HG02610 (cell line): ENCODE results near the gene ZNF148.

ENCODE experiments used
- ATAC-seq: cut with Tn5 transposase; IDR thresholded peaks from one replicate; pipeline ENCODE4 v1.9.1; 2021; ENCODE audit warnings: mild to moderate bottlenecking, moderate library complexity; ENCODE audit not compliant: unreplicated experiment

ZNF148 gene

DNA sequence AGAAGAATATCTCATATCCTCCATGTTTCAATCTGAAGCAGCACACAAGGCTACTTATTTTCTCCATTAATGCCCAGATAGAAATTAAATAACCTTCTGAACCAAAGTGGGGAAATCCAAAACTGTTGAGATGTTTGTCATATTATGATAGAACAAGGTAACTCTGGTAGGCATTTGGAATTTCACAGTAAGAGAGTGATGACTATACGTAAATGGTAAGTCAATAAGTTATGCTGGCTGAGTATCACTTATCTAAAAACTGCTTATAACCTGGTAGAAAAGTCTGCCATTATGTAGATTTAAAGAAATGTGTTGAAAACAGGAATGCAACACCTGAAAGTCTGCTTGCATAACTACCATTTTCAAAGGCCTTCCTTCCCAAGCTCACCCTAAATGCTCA is 145.4 kb downstream of the ZNF148 start:
- ATAC-seq = no peak

DNA sequence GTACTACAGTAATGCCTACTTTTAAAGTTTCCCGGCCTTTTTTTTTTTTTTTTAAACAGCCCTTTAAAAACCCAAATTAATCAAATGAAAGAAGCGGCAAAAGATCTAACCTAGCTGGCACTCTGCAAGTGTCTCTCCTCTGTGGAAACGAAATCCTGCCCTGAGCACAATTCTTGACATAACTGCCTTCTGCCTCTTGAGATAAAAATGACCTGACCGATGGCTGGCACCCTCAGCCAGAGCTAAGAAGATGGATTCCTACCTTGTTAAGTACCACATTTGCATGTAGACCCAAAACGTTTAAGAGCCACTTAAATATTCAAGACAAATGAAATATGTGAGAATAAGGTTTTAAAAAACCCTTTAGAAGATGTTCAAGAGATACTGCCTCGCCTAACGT is 146.0 kb downstream of the ZNF148 start:
- ATAC-seq = no peak

DNA sequence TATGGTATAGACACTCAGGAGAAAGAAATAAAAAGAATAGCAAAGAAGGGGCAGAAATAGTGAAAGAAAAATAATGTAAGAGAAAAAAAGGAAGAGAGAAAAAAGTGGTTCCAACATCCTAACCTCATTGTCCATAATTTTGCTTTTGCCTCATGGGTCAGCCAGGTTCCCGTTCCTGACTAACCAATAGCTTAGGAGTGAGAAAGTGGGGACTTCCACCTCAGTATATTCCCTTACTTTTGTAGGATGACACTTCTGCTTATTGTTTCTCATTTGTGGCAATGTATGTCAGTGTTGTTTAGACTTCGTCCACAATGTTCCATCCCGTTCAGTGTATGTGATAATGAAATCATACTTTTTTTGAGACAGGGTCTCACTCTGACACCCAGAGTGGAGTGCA is 153.3 kb downstream of the ZNF148 start:
- no peak for ATAC-seq

DNA sequence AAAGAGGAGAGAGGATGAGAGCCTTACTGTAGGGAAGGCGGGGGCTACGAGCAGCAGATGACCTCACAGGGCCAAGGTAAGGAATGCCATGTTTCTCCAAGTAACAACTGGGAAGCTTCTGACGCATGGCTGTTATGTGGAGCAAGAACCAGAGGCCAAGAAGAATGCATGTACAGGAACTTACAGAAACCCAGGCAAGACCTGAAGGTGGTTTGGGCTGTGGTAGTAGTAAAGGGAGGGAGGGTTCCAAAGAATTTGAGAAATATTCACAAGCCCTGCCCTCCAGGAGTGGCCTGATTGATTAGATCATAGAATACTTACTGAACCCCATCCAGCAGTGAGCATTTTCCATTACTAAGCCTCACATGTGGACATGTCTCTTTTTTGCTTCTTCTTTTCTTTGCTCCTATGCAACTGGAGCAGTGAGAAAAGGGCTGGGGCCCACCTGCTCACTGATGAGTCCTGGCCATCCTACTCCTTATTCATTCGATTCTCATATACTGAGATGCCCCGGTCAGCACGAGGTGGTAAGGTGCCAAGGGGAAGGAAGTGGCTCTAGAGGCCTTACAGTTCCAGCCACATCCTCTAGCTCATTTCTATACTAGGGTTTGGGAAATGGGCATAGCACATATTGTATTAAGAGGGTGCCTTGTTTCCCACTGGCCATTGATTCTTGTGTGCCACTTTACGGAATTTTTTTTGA is 154.2 kb downstream of the ZNF148 start:
- ATAC-seq = no peak

DNA sequence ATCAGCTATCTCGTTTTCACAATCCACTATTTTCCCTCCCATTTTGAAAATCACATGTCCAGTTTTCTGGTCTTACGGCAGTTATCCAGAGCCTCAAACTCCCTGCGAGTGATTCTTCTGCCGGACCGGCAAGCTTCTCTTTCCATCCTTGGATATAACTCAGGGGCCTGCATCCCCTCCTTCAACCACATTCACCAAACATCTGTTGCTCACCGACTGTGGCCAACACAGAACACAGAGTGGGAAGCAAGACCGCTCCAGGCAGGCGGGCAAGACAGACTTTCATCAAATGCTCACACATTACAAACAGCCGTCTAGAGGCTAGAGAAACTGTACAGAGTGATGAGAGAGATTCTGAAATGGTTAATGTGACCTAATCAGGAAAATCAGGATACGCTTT is 154.9 kb downstream of the ZNF148 start:
- ATAC-seq = no peak

DNA sequence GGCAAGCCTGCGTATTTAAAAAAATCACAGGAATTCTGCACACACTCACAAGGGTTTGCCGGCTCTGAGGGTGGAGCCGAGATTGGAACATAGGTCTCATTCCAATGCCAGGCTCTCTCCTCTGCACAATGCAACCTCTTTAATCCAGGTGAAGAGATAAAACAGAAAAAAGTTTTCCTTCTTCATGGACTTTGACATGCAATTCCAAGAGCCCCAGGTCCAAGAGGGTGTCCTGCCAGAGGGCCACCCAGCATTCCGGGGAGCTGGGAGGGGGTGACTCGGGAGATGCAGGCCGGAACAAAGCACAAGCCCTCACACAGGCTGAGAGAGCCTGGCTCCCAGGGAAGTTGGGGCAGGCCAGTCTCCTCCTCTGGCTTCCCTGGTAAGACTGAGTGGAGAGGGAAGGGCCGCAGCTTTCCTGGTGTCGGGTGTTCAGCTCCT is 155.8 kb downstream of the ZNF148 start:
- no peak for ATAC-seq

DNA sequence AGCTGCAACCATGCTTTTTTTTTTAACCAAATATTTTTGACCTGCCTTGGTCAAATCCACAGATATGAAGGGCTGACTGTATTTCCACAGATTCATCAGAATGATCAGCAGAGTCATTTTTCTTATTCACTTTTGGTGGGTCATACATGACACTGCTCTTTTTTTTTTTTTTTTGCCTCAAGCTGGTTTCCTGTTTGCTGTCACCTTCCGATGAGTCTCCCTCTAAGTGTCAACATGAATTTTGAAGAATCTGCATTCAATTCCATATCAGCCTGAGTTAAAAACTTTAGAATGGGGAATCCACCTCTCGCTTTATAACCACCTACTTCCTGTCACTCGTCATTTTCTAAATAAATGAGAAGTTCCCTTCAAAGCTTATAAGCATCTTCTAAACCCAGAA is 160.4 kb downstream of the ZNF148 start:
- no peak for ATAC-seq

DNA sequence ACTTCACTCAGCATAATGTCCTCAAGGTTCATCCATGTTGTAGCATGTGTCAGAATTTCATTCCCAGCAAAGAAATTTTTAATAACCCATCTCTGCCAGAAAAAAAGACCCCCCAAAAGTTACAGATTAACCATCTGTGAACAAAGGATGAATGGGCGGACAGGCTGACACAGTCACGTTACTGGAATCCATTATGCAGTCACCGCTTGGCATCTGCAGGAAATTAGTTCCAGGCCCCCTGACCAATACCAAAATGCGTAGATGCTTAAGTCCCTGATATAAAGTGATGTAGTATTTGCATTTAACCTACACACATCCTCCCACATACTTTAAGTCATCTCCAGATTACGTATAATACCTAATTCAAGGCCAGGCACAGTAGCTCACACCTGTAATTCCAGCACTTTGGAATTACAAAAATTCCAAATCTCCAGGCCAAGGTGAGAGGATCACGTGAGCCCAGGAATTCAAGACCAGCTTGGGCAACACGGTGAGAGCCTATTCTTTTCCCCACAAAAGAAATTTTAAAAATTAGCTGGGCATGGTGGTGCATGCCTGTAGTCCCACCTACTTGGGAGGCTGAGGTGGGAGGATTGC is 161.1 kb downstream of the ZNF148 start:
- no peak for ATAC-seq

DNA sequence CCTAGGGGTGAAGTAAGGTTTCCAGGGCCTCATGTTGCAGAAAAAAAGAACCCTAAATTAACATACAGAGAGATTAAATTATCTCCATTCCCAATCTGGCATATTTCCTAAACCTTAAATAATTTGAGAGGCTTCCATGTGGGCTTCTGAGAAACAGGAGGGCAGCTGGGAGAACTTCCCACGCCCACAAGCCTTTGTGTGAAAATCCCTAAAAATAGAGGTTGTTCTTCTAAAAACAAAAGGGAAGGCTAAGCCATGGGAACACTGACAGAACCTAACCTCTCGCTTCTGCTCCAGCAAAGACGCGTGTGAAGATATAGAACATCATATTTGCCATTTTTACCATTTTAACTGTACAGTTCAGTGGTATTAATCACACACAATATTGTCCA is 161.8 kb downstream of the ZNF148 start:
- ATAC-seq = no peak

DNA sequence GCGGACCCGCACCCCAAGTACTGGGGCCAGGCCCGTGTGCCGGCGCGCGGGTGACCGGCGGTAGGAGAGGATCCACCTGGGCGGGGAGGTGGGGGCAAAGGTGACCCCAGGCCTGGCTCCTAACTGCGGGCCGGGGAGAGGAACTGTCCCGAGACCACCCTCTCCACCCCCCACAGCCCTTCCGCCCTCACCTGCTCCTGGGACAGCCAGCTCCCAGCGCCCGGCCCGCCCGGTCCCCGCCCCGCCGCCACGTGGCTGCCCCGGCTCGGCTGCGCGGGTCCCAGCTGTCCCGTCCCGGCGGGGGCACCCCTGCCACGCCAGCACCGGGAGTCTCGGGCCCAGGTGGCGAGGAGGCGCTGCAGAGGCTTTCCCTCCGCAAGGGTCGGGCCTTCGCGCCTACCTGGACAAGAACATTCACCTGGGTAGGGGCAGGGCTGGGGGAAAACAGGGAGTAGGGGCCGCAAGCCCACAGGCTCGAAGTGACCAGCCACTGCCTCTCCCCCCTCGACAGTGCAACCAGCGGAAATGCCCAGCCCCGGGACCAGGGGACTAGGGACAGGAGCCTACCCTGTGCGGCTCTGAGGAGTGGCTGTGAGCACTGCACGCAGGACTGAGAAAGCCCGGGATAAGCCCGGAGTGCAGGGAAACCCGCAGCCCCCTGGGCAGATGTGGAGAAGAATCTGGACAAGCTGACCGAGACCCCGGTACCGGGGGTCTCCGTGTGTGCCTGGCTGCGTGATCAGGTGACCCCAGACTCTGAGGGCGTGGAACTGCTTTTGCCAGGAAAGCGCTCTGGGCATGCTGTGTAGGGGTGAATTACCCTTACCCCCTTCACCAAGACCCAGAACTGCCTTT is 162.4 kb downstream of the ZNF148 start, which contains the start of gene SLC12A8:
Gene SLC12A8, minus strand, starts transcription at position 240 of the 855 bp plus-strand sequence. CDS start 1,399 bp downstream, outside the sequence.
- ATAC-seq = no peak

DNA sequence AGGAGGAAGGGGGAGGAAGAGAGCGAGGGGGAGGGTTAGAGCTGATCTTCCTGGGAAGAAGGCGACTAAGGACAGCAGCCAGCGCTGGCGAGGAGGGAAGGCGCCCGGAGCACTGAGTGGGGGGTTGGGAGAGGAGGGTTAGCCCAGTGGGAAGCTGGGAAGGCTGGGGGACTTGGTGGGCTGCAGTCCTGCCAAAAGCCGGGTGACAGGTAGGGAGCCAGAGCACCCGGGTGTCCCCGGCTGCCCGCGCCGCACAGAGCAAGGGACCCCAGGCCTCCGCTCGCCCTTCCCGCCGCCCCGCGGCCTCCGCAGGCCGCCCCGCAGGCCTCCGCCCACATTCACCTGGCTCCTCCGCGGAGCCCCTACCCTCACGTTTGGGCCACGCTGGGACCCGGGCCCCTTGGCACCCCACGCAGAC is 163.0 kb downstream of the ZNF148 start:
- ATAC-seq = no peak

DNA sequence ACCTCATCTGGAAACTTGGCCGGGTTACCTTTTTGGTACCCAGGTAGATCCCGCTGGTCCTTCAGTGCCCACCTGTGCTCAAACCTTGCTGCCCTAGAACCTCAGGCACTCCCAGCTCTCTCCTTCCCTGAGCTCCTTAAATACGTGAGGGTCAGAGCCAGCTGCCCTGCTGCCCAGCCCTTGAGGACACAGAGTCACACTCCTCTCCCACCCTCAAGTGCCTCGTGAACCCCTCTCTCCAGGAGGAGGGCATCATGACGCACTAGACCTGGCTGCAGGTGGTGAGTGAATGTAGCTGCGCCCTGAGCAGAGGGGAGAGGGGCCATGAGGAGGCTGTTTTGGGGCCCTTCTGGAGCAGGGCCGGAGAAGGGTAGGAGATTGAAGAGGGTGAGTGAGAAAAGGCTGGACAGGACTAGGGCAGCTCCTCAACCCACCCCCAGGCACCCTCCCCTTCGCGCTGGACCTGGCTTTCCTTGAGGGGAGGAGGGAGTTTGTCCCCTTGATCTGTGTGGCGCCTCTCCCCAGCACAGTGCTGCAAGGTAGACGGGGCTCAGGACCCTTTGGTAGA is 163.5 kb downstream of the ZNF148 start:
- ATAC-seq = no peak

DNA sequence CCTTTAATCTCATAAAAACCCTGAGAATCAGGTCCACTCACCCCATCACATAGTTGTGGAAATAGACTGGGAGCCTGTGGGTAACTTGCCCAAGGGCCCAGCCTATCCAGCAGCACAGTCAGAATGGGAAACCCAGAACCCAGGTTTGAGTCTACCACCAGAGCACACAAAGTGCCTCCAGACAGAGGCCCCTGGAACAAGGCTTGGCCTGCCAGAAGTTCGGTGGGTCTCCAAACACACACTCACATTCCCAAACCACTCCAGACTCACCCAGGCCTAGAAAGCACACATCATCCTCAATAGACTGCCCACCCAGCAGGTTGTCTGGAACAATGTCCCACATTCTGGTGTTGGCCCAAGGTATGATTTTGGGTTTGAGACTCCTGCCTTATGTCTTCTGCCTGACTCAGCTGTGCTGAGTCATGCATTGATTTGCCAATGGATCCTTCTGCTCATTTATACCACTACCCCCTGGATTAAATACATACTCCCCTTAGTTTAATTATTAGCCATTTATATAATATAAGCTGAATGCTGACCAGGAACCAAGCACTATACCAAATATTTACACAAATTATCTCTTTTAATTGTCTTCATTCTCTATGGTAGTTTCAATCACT is 167.1 kb downstream of the ZNF148 start:
- no peak for ATAC-seq

DNA sequence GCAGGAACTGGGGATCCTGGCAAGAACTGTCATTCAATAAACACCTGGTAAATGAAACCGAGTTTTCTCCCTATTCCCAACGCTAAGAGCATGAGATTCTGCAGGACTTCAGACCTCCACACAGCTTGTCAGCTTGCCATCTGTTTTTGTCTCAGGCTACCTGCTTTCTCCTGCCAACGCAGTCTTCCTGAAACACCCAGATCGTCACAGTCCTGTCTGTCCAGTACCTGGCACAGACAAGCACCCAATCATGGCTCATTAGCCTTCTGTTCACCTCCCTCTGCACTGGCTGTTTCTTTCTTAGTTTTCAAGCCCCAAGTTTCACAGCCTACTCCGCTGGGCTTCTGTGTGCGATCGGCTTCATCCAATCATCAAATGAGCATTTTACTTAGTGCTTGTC is 167.6 kb downstream of the ZNF148 start:
- no peak for ATAC-seq

DNA sequence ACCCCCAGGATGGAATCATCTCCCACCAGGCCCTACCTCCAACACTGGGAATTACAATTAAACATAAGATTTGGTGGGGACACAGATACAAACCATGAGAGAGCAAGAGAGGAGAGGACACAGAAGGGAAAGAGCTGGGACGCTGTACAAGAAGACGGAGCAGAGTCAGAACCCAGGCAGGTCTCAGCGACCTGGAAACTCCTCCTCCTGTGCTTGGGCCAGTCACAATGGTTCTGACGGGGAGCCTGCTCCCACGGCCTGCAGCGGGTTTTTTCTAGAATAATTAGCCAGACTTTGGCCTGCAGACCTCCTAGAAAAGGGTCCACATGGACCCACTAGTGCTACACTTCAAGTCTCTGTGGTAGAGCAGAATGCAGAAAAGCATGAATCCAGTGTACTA is 168.2 kb downstream of the ZNF148 start:
- no peak for ATAC-seq

DNA sequence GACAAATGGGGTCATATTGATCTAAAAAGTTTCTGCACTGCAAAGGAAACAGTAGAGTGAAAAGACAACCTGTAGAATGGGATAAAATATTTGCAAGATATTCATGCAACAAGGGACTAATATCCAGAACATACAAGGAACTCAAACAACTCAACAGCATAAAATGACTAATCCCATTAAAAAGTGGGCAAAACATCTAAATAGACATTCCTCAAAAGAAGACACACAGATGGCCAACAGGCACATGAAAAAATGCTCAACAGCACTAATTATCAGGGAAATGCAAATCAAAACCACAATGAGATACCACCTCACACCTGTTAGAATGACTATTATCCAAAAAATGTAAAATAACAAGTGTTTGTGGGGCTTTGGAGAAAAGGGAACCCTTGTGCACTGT is 171.4 kb downstream of the ZNF148 start:
- no peak for ATAC-seq

DNA sequence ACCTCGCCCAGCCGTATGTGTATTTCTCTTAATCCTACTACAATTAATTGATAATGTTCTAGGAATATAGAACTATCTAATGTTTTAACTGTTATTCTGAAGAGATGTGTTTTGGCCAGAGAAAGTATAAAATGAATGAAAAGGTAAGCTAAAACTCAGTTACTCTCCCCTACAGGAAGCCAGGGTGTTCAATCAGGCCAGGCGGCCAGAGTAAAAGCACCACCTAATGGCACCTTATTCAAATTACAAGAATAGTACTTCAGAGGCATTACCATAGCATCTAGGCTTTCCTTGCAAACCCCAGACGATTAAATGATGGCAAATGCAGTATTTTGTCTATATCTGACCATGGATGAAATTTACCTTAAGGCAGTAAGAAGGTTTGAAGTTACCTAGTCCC is 172.9 kb downstream of the ZNF148 start:
- ATAC-seq = no peak

DNA sequence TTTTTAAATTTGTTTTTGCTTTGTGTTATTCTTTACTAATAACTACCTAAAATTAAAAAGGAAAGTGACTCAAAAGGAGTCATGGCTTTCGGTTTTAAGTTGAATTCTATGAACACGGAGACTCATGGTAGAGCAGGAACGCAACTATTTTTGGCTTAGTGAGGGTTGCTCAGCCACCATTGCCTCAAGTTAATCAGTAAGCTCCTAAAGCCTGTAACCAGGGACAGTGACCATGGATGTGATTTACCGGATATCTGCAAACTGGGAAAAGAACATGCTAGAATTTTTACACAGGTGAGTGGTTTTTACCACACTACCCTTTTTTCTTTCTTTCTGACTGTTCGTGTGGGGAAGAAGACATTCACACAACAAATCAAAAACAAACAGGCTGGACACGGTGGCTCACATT is 174.4 kb downstream of the ZNF148 start:
- peak; percentile 90 for ATAC-seq

DNA sequence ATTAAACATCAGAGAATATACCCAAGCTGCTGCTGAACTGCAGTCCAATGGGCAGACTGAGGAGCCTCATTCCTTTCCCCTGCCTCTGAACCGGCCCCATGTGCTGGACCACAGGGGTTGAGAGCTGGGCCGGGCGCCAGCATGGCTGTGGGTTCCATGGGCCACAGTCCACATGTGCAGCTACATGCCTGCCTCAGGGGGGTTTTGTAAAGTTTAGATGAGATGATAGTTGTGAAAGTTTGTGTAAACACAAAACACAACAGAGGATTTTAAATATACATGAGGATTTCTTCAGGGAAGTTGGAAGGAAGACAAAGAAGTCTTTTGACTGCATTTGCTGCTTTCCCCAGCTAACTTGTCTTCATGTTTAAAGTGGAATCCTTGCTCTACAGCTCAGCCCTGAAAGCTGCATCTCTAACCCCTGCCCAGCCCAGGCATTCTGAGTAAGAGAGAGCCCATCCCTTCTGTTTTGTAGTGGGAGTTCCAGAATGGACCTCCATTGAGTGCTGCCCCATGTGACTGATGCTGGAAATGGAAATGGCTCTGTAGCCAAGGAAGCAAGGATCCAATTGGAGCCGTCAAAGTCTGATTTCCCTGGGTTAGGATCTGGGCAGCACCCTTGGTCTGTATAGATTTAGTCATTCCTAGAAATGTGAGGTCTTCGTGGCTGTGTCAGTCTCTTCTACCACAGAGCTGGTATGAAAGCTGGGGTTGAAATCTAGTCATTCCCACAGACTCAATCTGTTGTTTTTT is 180.1 kb downstream of the ZNF148 start:
- peak; percentile 61 for ATAC-seq
